HPDE6-E6E7 (cell line): ENCODE data around the gene DIRAS1.
"Not testable (repeated sequence)": the region's sequence is repeated elsewhere in the genome, so short reads cannot be mapped to it uniquely, and the experiment has no call there.

ENCODE experiments used
- DNase-seq: peaks from one replicate; pipeline ENCODE4 v3.0.0; 2011; ENCODE audit warnings: missing footprints; ENCODE audit errors: extremely low spot score

Gene DIRAS1

GRCh38 chr19:2727640-2727944 is 6.4 kb upstream of the DIRAS1 start:
- DNase-seq, result peak; percentile 77

GRCh38 chr19:2726904-2727639 is 5.9 kb upstream of the DIRAS1 start:
- DNase-seq, result peak; percentile 31

- DNase-seq, result no peak
Observed at GRCh38 chr19:2726160-2726855, 5.1 kb upstream of the DIRAS1 start.

- DNase-seq, result no peak
Observed at GRCh38 chr19:2724148-2724557, 3.0 kb upstream of the DIRAS1 start.

GRCh38 chr19:2723747-2724146 is 2.6 kb upstream of the DIRAS1 start:
- DNase-seq, result no peak

- DNase-seq, result no peak
Observed at GRCh38 chr19:2723345-2723715, 2.2 kb upstream of the DIRAS1 start.

GRCh38 chr19:2722541-2723344 is 1.6 kb upstream of the DIRAS1 start:
- DNase-seq, result no peak

- DNase-seq, result no peak
Observed at GRCh38 chr19:2721570-2722540, 683 bp upstream of the DIRAS1 start.

- DNase-seq, result no peak
Observed at GRCh38 chr19:2719920-2720776, 1.0 kb downstream of the DIRAS1 start.

- DNase-seq, result no peak
Observed at GRCh38 chr19:2719232-2719735, 1.9 kb downstream of the DIRAS1 start.

GRCh38 chr19:2717638-2718541 is 3.3 kb downstream of the DIRAS1 start:
- no peak for DNase-seq

GRCh38 chr19:2716722-2717637 is 4.2 kb downstream of the DIRAS1 start:
- DNase-seq, result no peak

- no peak for DNase-seq
Observed at GRCh38 chr19:2716275-2716650, 4.9 kb downstream of the DIRAS1 start.

- no peak for DNase-seq
Observed at GRCh38 chr19:2715470-2716274, 5.5 kb downstream of the DIRAS1 start.

- DNase-seq, result no peak
Observed at GRCh38 chr19:2714531-2715269, 6.5 kb downstream of the DIRAS1 start.

GRCh38 chr19:2714102-2714501 is 7.1 kb downstream of the DIRAS1 start:
- not testable (repeated sequence) for DNase-seq

GRCh38 chr19:2713170-2713569 is 8.0 kb downstream of the DIRAS1 start:
- not testable (repeated sequence) for DNase-seq
